SW480 (cell line): ENCODE data around the gene PRKAR1B.

Experiments
- DNase-seq: peaks from one replicate; pipeline ENCODE4 v3.0.0-alpha.2; 2016; ENCODE audit warnings: low spot score

Gene PRKAR1B

DNA sequence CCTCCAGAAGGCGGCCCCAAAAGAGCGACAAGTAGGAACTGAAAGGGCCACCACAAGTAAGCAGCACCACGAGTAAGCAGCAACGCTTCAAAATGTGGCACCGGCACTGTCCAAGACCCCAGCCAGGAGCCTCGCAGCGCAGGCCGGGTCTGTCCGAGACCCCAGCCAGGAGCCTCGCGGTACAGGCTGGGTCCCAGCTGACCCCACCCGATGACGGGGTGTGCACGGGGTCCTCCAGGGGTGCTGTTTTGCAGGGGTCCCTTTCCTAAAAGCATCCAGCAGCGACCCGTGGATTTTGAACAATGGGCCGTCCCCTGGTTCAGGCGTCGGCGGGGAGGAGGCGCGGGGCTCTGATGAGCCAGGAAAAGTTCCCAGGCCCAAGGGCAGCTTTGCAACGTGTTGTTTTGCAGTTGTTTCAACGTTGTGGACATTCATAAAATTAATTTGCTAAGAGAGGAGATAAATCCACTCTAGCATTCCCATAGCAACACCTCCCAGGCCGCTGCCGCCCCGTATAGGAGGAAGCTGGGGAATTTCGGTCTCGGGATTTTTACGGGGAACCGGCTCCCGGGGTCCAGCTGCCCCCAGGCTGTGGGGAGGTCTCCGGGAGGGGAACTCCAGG is 155.9 kb downstream of the PRKAR1B start:
- DNase-seq: no peak

GRCh38 chr7:570801-571070 is 156.3 kb downstream of the PRKAR1B start:
- no peak for DNase-seq

GRCh38 chr7:569996-570800 is 156.9 kb downstream of the PRKAR1B start:
- no peak for DNase-seq

- DNase-seq: no peak
These were observed 157.8 kb downstream of the PRKAR1B start for GRCh38 chr7:569071-569855.

- DNase-seq: no peak
These were observed 158.8 kb downstream of the PRKAR1B start for GRCh38 chr7:568031-568951.

- no peak for DNase-seq
These were observed 159.7 kb downstream of the PRKAR1B start for GRCh38 chr7:567305-567883.

GRCh38 chr7:566100-566499 is 161.0 kb downstream of the PRKAR1B start:
- no peak for DNase-seq

- DNase-seq: no peak
These were observed 162.8 kb downstream of the PRKAR1B start for GRCh38 chr7:564176-564865.

DNA sequence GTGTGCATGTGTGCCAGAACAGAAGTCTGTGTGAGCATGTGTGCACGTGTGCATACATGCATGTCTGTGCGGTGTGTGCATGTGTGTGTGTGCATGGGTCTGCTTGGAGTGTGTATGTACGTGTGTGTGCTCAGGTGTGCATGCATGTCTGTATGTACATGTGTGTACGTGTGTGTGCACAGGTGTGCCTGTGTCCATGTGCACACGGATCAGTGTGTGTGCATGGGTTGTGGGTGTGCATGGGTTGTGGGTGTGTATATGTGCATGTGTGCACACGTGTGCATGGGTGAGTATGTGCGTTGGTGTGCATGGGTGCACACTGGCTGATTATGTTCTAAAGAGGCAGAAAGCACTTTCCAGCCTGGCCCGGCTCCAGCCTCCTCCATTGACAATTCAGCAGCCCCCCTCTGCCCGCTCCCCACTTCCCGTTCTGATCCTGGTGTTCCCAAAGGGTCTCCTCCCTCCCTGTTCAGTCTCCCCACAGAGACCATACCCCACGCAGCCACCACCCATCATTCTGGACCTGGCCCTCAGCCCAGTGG is 163.4 kb downstream of the PRKAR1B start:
- no peak for DNase-seq

DNA sequence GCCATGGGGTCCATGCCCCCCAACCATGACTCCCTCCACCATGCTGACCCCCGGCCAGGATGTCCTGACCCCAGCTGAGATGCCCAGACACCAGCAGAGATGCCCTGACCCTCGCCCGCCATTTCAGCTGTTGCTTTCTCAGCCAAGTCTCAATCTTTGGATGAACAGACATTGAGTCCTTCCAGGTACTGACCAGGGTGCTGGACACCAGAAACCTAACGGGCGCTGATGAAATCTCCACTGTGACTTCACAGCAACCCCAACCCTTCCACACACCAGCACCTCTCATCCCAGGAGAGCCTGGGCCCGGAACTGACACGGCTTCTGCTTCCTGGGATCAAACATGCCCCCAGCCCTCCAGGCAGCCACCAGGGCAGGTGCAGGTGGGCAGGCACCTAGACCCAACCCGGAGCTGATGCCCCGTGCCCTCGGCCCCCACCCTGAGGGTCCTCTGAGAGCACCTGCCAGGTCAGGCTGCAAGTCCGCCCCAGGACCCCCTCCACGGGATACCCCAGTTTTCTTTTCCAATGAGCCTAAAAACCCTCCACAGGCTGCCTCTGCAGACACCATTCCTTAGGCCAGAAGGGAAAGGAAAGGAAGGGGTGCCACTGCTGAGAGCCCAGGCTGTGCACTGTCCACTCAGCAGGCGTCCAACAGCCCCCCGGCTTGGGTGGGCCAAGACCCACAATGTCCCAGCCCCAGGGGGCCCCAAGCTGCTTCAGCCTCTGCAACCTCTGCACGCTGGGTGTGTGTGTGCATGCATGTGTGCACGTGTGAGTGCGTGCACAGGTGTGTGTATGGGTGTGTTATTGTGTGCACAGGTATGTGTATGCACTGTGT is 164.1 kb downstream of the PRKAR1B start:
- DNase-seq: no peak

GRCh38 chr7:562374-562675 is 164.8 kb downstream of the PRKAR1B start:
- no peak for DNase-seq

- DNase-seq: peak; percentile 56
These were observed 165.3 kb downstream of the PRKAR1B start for GRCh38 chr7:561631-562373.

DNA sequence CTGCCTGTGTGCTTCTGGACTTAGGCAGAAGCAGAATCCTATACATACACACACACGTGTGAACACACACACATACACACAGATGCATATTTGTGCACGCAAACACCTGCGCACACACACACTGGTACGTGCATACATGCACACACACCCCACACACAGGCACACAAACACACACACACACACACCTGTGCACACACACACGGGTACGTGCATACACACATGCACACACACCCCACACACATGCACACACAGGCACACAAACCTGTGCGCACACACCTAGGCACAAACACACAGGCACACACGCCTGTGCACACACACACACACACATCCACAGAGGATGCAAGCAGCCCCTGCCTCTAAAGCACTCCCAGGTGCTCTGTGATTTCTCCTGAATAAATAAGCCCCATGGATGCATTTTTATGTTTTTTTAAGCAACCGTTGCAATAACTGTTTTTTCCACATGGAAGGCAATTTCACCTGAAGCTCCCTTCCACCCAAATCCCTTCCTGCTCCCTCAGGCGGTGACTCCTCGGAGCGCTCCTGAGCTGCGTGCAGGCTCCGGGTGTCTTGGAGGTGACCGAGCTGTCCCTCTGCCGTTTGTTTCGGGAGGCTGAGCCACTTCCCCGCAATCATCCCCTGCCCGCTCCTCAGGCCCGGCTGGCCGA is 166.0 kb downstream of the PRKAR1B start:
- DNase-seq: no peak

- DNase-seq: no peak
These were observed 167.7 kb downstream of the PRKAR1B start for GRCh38 chr7:559396-559705.

- no peak for DNase-seq
These were observed 169.6 kb downstream of the PRKAR1B start for GRCh38 chr7:557558-557881.

DNA sequence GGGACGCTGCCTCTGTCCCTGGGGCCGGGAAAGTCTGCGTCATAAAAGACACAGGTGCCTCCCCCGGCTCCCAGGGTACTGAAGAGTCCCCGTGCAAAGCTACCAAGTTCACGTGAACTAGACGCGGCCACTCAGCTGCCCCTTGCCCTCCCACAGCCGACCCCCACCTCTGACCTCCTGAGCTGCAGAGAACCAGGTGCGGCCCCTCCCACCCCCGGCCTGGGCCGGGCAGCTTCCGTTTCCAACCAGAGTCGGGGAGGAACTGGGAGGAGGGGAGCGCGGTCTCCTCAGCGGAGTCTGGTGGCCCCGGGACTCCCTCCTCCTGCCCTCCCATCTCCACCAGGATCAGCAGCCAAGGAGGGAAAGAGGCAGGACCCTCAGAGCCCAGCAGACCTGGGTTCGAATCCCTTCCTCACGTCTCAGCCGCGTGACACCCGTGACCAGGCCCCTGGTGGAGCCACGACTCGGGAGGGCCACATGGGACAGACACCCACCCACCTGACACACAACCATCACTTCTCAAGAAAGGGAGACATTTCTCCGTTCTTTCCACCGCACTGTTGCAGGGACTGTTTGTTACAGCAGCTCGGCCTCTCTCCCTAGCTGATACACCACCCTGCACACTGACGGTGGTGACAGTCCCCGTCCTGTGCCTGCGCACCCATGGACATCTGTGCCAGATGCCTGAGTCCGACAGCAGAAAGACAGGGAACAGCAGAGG is 170.1 kb downstream of the PRKAR1B start:
- no peak for DNase-seq

DNA sequence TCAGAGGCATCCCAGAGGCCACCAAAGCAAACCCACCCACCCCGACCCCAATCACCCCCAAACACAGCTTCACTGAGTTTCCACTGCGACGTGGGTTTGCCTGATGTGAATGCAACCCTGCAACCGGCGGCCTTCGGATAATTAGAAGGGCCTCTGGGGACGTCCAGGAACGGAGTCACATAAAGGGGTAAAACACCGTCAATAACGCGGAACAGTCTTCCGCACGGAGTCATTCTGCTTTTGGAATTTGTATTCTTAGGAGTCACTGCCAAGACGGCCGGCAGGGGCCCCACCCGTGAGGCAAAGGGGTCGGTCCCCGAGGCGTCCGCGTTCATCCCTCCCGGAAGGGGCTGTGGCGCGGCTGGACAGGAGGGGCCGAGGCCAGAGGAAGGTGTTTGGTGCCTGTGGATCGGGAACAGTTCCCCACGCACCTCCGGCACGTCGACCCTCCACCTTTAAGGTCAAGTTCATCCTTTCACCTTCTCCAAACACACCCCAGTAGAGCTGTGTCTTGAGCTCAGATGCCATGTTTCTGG is 170.7 kb downstream of the PRKAR1B start:
- DNase-seq: no peak

DNA sequence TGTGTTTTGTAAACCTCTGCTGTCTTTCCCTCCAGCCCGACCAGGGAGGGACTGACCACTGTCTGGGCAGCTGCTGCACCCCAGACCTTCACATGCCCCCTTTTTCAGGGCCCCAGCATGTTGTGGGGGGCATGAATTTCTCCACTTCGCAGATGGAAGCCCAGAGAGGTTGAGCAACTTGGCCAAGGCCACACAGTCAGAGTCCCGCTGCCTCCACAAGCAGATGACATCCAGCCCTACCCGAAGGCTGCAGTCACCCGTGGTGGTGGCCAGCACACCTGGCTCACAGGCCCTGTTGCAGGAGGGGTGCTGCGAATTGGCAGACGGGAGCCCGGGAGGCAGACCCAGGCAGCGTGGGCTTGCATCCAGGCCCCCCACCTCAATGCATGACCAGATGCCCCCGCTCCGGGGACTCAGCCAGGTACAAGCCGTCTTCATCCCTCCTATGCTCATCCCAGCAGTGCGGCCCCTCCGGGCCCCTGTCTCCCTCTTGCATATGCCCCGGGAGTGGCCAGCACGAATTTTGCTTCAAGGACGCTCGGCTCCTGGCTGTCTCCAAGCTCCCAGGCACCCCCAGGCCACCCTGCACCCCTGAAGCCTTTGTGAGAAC is 171.4 kb downstream of the PRKAR1B start:
- DNase-seq: no peak
